HEK293 (cell line): ENCODE data around the gene MPPED1.

Source experiments
- CTCF ChIA-PET: fragments of 350-600 bp; formaldehyde crosslinking; extraction: SDS; loops from one replicate; lab custom pipeline; 2021; ENCODE audit warnings: antibody characterized with exemption; lab: Yijun Ruan, JAX
- POLR2A ChIA-PET: fragments of 300-600 bp; formaldehyde crosslinking; extraction: SDS; loops from one replicate; lab custom pipeline; 2020; ENCODE audit warnings: antibody characterized with exemption, inconsistent platforms; lab: Yijun Ruan, JAX
- H3K27ac ChIP-seq: fragments of 200-500 bp; sonication (Bioruptor generic); 2 replicates; pipeline ENCODE4 v1.5.1; 2014; ENCODE audit warnings: low read depth, low read length, control low read depth, inconsistent platforms; ENCODE audit errors: extremely low read depth
- H3K36me3 ChIP-seq, 2 experiments: fragments of 200-500 bp in 1 of 2; sonication (Bioruptor generic) in 1 of 2; 1 replicate in 1 of 2; 2 replicates in 1 of 2; pipeline ENCODE4 v1.5.1; 2014 to 2017; ENCODE audit warnings: inconsistent platforms in 2 of 2, low read length in 2 of 2; ENCODE audit not compliant: control insufficient read depth in 2 of 2, insufficient read depth in 1 of 2
- H3K4me1 ChIP-seq: fragments of 200-500 bp; sonication (Bioruptor generic); 2 replicates; pipeline ENCODE4 v1.5.1; 2014; ENCODE audit warnings: mild to moderate bottlenecking, low read length, inconsistent platforms; ENCODE audit not compliant: control insufficient read depth, insufficient read depth
- H3K4me3 ChIP-seq: 2 replicates; pipeline ENCODE4 v1.5.1; 2011; ENCODE audit warnings: low read depth, mild to moderate bottlenecking, control low read depth, low read length, moderate library complexity
- H3K9me3 ChIP-seq: fragments of 200-500 bp; sonication (Bioruptor generic); 2 replicates; pipeline ENCODE4 v1.5.1; 2014; ENCODE audit warnings: low read depth, low read length, inconsistent platforms; ENCODE audit not compliant: control insufficient read depth, insufficient read depth
- EGR2 ChIP-seq: fragments of 450-650 bp; formaldehyde crosslinking; IDR thresholded peaks from 2 replicates; pipeline ENCODE4 v1.5.1; 2016; ENCODE audit warnings: low read depth, missing biosample characterization, missing genetic modification characterization
- GLI4 ChIP-seq: fragments of 450-650 bp; formaldehyde crosslinking; IDR thresholded peaks from 2 replicates; pipeline ENCODE4 v1.5.1; 2016; ENCODE audit warnings: missing biosample characterization, missing genetic modification characterization
- IKZF3 ChIP-seq: fragments of 450-650 bp; IDR thresholded peaks from 2 replicates; pipeline ENCODE4 v1.5.0; 2018; ENCODE audit warnings: missing biosample characterization, mild to moderate bottlenecking, missing genetic modification characterization, moderate library complexity
- KLF9 ChIP-seq: fragments of 450-650 bp; formaldehyde crosslinking; IDR thresholded peaks from 2 replicates; pipeline ENCODE4 v1.5.1; 2016; ENCODE audit warnings: missing biosample characterization, missing genetic modification characterization, low read depth
- SCRT2 ChIP-seq: fragments of 450-650 bp; formaldehyde crosslinking; IDR thresholded peaks from 2 replicates; pipeline ENCODE4 v1.5.1; 2016; ENCODE audit warnings: missing biosample characterization, missing genetic modification characterization
- ZBTB26 ChIP-seq: fragments of 450-650 bp; formaldehyde crosslinking; optimal IDR thresholded peaks from 2 replicates; pipeline ENCODE3; 2016; ENCODE audit warnings: missing biosample characterization, mild to moderate bottlenecking, missing genetic modification characterization
- ZFHX2 ChIP-seq: fragments of 450-650 bp; formaldehyde crosslinking; conservative IDR thresholded peaks from 2 replicates; pipeline ENCODE4 v1.5.1; 2016; ENCODE audit warnings: missing biosample characterization, missing genetic modification characterization
- ZNF174 ChIP-seq: fragments of 450-650 bp; formaldehyde crosslinking; IDR thresholded peaks from 2 replicates; pipeline ENCODE4 v1.5.0; 2017; ENCODE audit warnings: missing biosample characterization, mild to moderate bottlenecking, missing genetic modification characterization
- ZNF184 ChIP-seq: fragments of 450-650 bp; IDR thresholded peaks from 2 replicates; pipeline ENCODE4 v1.5.1; 2018; ENCODE audit warnings: missing biosample characterization, mild to moderate bottlenecking, missing genetic modification characterization
- ZNF202 ChIP-seq: fragments of 450-650 bp; formaldehyde crosslinking; IDR thresholded peaks from 2 replicates; pipeline ENCODE4 v1.5.1; 2016; ENCODE audit warnings: missing biosample characterization, missing genetic modification characterization, borderline replicate concordance
- ZNF274 ChIP-seq, 2 experiments: fragments of 200-500 bp in 1 of 2; fragments of 450-650 bp in 1 of 2; sonication (Bioruptor generic) in 1 of 2; formaldehyde crosslinking in 1 of 2; IDR thresholded peaks; 2 replicates each; pipeline versions ENCODE4 v1.5.1 to v1.6.1; 2014 to 2016; ENCODE audit warnings: borderline replicate concordance in 1 of 2, inconsistent platforms in 1 of 2, low read length in 1 of 2, missing biosample characterization in 1 of 2, missing genetic modification characterization in 1 of 2
- ZNF514 ChIP-seq: fragments of 450-650 bp; formaldehyde crosslinking; IDR thresholded peaks from 2 replicates; pipeline ENCODE4 v1.5.1; 2016; ENCODE audit warnings: missing biosample characterization, missing genetic modification characterization
- ZNF518A ChIP-seq: fragments of 450-650 bp; formaldehyde crosslinking; conservative IDR thresholded peaks from 2 replicates; pipeline ENCODE4 v1.5.1; 2016; ENCODE audit warnings: low read depth, missing biosample characterization, missing genetic modification characterization
- ZNF521 ChIP-seq: fragments of 450-650 bp; formaldehyde crosslinking; IDR thresholded peaks from 2 replicates; pipeline ENCODE4 v1.5.1; 2017; ENCODE audit warnings: missing biosample characterization, mild to moderate bottlenecking, missing genetic modification characterization
- ZNF701 ChIP-seq: fragments of 450-650 bp; formaldehyde crosslinking; IDR thresholded peaks from 2 replicates; pipeline ENCODE4 v1.5.1; 2016; ENCODE audit warnings: missing biosample characterization, missing genetic modification characterization
- ZNF76 ChIP-seq: fragments of 450-650 bp; formaldehyde crosslinking; IDR thresholded peaks from 2 replicates; pipeline ENCODE4; 2016; ENCODE audit warnings: low read depth, missing biosample characterization, missing genetic modification characterization, borderline replicate concordance
- ZNF785 ChIP-seq: fragments of 450-650 bp; formaldehyde crosslinking; IDR thresholded peaks from 2 replicates; pipeline ENCODE4 v1.5.1; 2016; ENCODE audit warnings: missing biosample characterization, missing genetic modification characterization
- ZSCAN16 ChIP-seq: fragments of 450-650 bp; formaldehyde crosslinking; IDR thresholded peaks from 2 replicates; pipeline ENCODE4 v1.5.1; 2016; ENCODE audit warnings: missing biosample characterization, missing genetic modification characterization
- TF ChIP-seq, protein P1 (sequence below): fragments of 450-650 bp; formaldehyde crosslinking; IDR thresholded peaks from 2 replicates; pipeline ENCODE4 v1.5.1; 2016; ENCODE audit warnings: missing biosample characterization, missing genetic modification characterization

The MPPED1 gene

DNA sequence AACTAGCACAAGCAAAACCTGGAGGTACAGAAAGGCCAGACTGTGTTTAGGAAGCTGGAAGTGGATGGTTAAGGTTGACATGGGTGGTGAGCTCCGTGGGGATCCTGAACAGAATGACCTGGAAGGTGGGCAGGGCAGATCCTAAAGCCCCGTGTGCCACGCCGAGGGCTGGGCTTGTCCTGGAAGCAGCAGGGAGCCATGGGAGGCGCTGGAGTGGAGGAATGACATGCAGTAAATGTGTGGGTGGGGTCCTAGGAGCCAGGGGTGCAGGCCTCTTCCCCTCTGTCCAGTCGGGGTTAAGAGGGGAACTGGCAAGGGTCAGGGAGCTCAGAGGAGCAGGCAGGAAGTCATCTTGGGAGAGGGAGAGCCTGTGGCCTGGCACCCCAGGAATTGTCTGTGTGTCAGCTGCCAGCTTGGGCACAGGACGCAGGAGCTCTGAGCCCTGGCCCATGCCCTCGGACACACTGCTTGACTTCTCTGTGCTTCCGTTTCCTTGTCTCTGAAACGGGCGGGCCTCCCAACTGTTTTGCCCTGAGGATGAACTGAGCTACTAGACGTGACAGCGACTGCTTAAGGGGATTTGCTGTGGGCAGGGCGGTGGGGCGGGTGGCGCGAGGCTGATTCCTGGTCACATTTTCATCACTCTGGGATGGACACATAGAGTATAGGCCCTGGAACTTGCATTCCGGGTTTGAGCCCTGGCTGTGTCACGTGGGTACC lies 75.7 kb downstream of the MPPED1 start:
- no peaks in the 10 kb centered on the region for H3K9me3 ChIP-seq
- H3K36me3 ChIP-seq, result no peaks in the 10 kb centered on the region
- no peak overlapping the region for H3K27ac ChIP-seq
- ChIA-PET CTCF (interaction anchor here (0.6 kb wide), 1 partner anchor 1198 kb away, joined by 3 read pairs; no protein-coding TSS in a partner anchor), POLR2A (no interaction called here)
- H3K4me3 ChIP-seq, result no peak overlapping the region
- no peaks in the 10 kb centered on the region for H3K4me1 ChIP-seq
- TF ChIP-seq ZNF785 (tag by site-specific recombination) (no peak), ZNF174 (tag by site-specific recombination) (no peak)

GRCh38 chr22:43488031-43488866 lies 76.4 kb downstream of the MPPED1 start:
- ChIA-PET CTCF (no interaction called here), POLR2A (no interaction called here)
- Histone ChIP-seq H3K4me1 (no peaks in the 10 kb centered on the region), H3K4me3 (no peak overlapping the region), H3K27ac (no peak overlapping the region), H3K9me3 (no peaks in the 10 kb centered on the region), H3K36me3 (no peaks in the 10 kb centered on the region)
- peak; percentile 21; the same call in 1 of the 2 replicates for TF ChIP-seq EGR2 (tag by site-specific recombination)
- no peak for TF ChIP-seq ZNF521 (tag by site-specific recombination)
- TF ChIP-seq ZFHX2 (tag by site-specific recombination), result peak; percentile 53

GRCh38 chr22:43488937-43489336 lies 77.1 kb downstream of the MPPED1 start:
- CTCF ChIA-PET, result no interaction called here
- TF ChIP-seq ZNF514 (tag by site-specific recombination), result no peak
- no peak for TF ChIP-seq KLF9 (tag by site-specific recombination)
- no peak for TF ChIP-seq GLI4 (tag by site-specific recombination)
- TF ChIP-seq IKZF3 (tag by site-specific recombination), result no peak
- TF ChIP-seq ZSCAN16, result no peak
- TF ChIP-seq ZNF76 (tag by site-specific recombination), result no peak
- TF ChIP-seq ZNF274 (IDR thresholded peaks at IDR 0.05; ENCODE audit: low read length), result no peak
- TF ChIP-seq ZNF274 (tag by site-specific recombination; IDR thresholded peaks at IDR 0.05; ENCODE audit: borderline replicate concordance), result no peak
- TF ChIP-seq ZBTB26 (tag by site-specific recombination), result no peak
- Histone ChIP-seq H3K27ac (no peak overlapping the region), H3K4me3 (no peak overlapping the region), H3K9me3 (no peaks in the 10 kb centered on the region), H3K4me1 (no peaks in the 10 kb centered on the region), H3K36me3 (no peaks in the 10 kb centered on the region)
- POLR2A ChIA-PET, result no interaction called here

DNA sequence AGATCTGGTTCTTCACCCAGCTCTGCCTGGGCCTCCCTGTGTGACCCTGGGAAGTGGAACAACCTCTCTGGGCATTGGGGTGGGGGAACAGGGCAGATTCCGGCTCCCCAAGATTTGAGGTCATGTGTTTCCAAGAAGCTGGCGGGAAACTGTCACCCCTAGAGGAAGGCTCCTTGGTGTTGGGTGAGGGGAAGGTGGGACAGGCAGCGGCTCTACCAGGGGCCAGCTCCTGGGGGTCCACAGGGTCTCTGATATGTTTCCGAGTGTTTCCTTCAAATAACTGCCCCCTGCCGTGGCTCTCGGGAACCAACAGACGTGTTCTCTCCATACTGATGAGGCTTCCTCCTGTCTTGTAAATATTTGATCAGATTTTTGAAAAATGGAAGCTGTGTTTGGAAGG lies 78.5 kb downstream of the MPPED1 start:
- CTCF ChIA-PET, result no interaction called here
- POLR2A ChIA-PET, result no interaction called here
- no peaks in the 10 kb centered on the region for H3K4me1 ChIP-seq
- no peak overlapping the region for H3K4me3 ChIP-seq
- no peak overlapping the region for H3K27ac ChIP-seq
- no peaks in the 10 kb centered on the region for H3K9me3 ChIP-seq
- H3K36me3 ChIP-seq, result no peaks in the 10 kb centered on the region
- no peak for TF ChIP-seq ZNF184 (tag by site-specific recombination)
- TF ChIP-seq ZNF785 (tag by site-specific recombination), result no peak
- TF ChIP-seq, protein P1, sequence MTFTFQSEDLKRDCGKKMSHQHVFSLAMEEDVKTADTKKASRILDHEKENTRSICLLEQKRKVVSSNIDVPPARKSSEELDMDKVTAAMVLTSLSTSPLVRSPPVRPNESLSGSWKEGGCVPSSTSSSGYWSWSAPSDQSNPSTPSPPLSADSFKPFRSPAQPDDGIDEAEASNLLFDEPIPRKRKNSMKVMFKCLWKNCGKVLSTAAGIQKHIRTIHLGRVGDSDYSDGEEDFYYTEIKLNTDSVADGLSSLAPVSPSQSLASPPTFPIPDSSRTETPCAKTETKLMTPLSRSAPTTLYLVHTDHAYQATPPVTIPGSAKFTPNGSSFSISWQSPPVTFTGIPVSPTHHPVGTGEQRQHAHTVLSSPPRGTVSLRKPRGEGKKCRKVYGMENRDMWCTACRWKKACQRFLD (tag by site-specific recombination), result no peak
- TF ChIP-seq SCRT2 (tag by site-specific recombination), result no peak
- TF ChIP-seq ZNF518A, result no peak
- TF ChIP-seq ZNF202 (tag by site-specific recombination), result no peak
- TF ChIP-seq ZNF701 (tag by site-specific recombination), result no peak
